ENCODE measurements around the gene HTRA1. TPM values are rescaled to one million over a fixed set of nuclear protein-coding genes. Genes with fewer than 3 reads are reported as not detected.
A peak's percentile ranks its signal among the peaks of the same experiment; 100 is the strongest.

Gene HTRA1
- total RNA-seq, 3 donors from 2014 or later = 116 to 347 (median 152) TPM

DNA sequence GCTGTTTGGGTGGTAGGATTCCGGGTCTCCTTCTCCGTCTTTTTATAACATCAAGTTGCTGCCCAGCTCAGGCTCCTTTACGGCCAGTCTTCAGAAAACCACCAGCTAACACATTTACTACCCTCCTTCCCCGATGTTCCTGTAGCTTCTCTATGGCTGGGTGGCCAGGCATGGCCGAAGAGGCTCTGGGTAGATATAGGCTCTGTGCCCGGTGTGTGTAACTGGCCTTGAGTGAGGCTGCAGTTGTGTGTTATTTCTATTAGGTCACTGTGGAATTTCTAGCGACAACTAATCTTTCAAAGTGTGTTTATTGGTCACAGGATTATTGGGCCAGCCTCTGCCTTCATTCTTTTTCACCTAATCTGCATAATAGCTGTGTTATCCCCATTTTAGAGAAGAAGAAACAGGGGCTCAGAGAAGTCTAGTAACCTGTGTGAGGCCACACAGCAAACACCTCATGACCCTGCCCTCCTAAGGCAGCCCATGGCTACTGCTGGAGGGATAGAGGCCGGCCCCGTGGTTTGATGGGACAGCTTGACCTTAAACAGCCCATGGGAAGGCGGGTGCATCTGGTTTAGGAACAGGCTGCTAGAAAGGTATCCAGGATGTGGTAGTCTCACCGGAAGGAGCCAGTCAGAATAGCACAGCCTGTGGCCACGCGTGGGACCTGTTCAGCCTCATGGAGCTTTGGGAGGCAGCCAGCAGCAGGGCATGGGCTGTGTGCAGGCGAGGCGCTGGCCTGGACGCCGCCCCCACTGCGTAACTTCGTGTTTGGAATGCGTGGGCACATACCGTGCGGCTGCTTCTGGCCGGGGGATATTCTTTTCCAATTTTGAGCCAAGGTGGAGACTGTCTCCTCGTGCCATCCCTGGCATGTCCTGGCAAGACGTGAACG lies 29.7 kb downstream of the HTRA1 start:
- Histone ChIP-seq H3K4me1 (peaks cover 10 to 13% of the 10 kb centered on the region in 2 donors), H3K36me3 (no peaks in the 10 kb centered on the region), H3K27ac (peak overlapping the region; percentile 81 to 88), H3K27me3 (no peaks in the 10 kb centered on the region), H3K9me3 (no peaks in the 10 kb centered on the region), H3K4me3 (peak overlapping the region in 1 of 3 donors; percentile 22)
- intact Hi-C loops (cut with DNase I; ENCODE audit: low total_unique reads) = no loop called here
- TF ChIP-seq POLR2AphosphoS5 (IDR thresholded peaks at IDR 0.05) (peak in 2 of 3 donors; percentile 39 to 52), POLR2A (IDR thresholded peaks at IDR 0.05) (no peak)
- DNase-seq (ENCODE audit: low spot score in 2 of 2) = peak in 1 of 2 donors; percentile 92

DNA sequence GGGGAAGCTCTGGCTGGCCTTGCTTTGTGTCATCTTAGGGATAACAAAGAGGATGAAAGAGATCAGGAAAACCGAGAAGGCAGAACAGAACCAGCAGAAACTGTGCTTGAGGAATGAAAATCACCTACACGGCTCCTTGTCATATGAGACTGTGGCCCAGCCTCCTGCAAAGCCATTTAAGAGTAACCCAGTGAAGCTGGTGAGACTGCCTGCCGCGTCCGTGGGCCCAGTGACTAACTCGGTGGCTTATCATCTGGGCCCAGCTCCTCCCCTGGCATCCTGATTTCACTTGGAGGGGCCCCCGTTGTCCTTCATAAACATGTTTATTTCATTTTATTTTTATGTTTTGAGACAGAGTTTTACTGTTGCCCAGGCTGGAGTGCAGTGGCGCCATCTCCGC lies 30.7 kb downstream of the HTRA1 start:
- H3K27ac ChIP-seq = peak overlapping the region; percentile 81 to 88

DNA sequence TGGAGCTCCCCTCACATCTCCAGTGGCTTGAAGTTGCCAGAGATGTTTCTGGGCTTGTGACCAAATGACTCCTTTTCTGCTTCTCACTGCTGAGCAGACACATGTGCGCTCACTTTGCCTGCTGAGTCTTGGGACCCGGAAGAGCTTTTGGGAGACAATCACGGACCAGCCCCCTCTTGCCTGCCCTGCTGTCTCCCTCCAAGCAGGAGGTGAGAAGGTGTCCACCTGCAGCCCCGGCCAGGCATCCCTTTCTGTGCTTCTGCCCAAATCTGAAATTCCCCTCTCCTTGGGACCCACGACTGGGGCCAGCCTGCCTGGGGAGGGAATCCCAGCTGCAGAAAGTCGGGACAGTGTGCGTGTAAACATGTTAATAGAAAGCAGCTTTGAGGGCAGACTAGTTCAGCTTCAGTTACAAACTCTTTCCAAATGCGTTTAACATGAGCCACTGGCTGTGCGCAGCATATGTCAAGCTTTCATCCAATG lies 31.7 kb downstream of the HTRA1 start:
- H3K4me1 ChIP-seq = peaks cover 10 to 13% of the 10 kb centered on the region in 2 donors
- peak overlapping the region; percentile 81 to 88 for H3K27ac ChIP-seq
- intact Hi-C loops (cut with DNase I; ENCODE audit: low total_unique reads) = no loop called here
- TF ChIP-seq POLR2AphosphoS5 (IDR thresholded peaks at IDR 0.05) (peak in 1 of 3 donors; percentile 28), POLR2A (IDR thresholded peaks at IDR 0.05) (no peak)
- TF ChIP-seq, protein P1, sequence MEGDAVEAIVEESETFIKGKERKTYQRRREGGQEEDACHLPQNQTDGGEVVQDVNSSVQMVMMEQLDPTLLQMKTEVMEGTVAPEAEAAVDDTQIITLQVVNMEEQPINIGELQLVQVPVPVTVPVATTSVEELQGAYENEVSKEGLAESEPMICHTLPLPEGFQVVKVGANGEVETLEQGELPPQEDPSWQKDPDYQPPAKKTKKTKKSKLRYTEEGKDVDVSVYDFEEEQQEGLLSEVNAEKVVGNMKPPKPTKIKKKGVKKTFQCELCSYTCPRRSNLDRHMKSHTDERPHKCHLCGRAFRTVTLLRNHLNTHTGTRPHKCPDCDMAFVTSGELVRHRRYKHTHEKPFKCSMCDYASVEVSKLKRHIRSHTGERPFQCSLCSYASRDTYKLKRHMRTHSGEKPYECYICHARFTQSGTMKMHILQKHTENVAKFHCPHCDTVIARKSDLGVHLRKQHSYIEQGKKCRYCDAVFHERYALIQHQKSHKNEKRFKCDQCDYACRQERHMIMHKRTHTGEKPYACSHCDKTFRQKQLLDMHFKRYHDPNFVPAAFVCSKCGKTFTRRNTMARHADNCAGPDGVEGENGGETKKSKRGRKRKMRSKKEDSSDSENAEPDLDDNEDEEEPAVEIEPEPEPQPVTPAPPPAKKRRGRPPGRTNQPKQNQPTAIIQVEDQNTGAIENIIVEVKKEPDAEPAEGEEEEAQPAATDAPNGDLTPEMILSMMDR (IDR thresholded peaks at IDR 0.05) = no peak
- no peaks in the 10 kb centered on the region for H3K27me3 ChIP-seq
- H3K4me3 ChIP-seq = peak overlapping the region in 1 of 3 donors; percentile 37
- H3K36me3 ChIP-seq = no peaks in the 10 kb centered on the region
- H3K9me3 ChIP-seq = no peaks in the 10 kb centered on the region
- no peak for DNase-seq (ENCODE audit: low spot score in 2 of 2)

More for the DNA sequence above, 30.7 kb downstream of the HTRA1 start:
- H3K36me3 ChIP-seq = no peaks in the 10 kb centered on the region
- no peak overlapping the region for H3K4me3 ChIP-seq
- intact Hi-C loops (cut with DNase I; ENCODE audit: low total_unique reads) = no loop called here
- peaks cover 10 to 13% of the 10 kb centered on the region in 2 donors for H3K4me1 ChIP-seq
- no peaks in the 10 kb centered on the region for H3K9me3 ChIP-seq
- no peak for DNase-seq (ENCODE audit: low spot score in 2 of 2)
- TF ChIP-seq, protein P1 (IDR thresholded peaks at IDR 0.05) = no peak
- no peak for TF ChIP-seq POLR2A (IDR thresholded peaks at IDR 0.05)
- no peak for TF ChIP-seq POLR2AphosphoS5 (IDR thresholded peaks at IDR 0.05)
- H3K27me3 ChIP-seq = no peaks in the 10 kb centered on the region

DNA sequence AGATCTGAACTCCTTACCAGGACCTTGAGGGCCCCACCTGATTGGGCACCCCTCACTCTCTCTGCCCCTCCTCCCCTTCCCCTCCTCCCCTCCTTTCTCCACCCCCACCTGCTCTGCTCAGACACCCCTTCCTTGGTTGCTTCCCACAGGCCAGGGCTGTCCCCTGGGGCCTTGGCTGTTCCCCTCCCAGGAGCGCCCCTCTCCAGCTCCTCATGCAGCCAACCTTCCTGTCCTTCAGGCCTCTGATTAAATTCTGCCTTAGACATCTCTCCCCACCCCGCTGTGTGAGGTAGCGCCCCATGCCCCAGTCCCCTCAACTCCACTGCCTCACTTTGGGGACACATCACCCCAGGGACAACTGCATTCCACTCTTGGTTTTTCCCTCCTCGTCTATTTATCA lies 32.4 kb downstream of the HTRA1 start:
- peaks cover 10 to 13% of the 10 kb centered on the region in 2 donors for H3K4me1 ChIP-seq
- intact Hi-C loops (cut with DNase I; ENCODE audit: low total_unique reads) = no loop called here

DNA sequence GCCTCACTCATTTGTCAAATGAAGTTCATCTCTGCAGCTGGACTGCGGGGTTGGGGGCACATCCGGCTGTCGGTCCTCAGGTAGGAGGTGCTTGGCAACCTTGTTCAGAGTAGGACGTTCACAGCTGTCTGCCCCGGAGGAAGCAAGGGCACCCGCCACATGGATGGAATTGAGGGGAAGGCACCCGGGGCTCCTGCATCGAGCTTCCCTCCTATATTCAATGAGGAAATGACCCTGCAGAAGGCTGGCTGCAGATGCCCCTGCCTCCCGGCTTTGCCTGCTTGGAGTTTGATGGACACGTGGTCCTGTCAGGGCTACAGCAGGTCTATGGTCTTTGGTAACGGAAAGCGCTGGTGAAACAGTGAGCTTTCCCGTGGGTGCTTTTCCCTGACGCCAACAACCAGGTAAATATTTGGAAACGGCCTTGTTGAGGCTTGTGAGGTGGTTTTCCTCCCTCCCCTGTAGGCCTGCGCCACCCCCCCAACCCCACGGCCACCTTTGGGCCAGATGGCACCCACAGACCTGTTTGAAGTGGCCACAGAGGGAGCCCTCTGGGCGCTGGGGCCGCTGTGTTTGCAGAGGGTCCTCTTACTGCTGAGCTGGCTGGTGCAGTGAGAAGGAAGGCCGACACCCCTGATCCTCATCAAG lies 32.9 kb downstream of the HTRA1 start:
- intact Hi-C loops (cut with DNase I; ENCODE audit: low total_unique reads) = no loop called here
- Histone ChIP-seq H3K27me3 (no peaks in the 10 kb centered on the region), H3K4me1 (peaks cover 13 to 14% of the 10 kb centered on the region in 2 donors), H3K36me3 (no peaks in the 10 kb centered on the region), H3K4me3 (no peak overlapping the region), H3K9me3 (no peaks in the 10 kb centered on the region), H3K27ac (peak overlapping the region; percentile 81 to 88)
- no peak for DNase-seq (ENCODE audit: low spot score in 2 of 2)
- TF ChIP-seq POLR2AphosphoS5 (IDR thresholded peaks at IDR 0.05) = no peak
- TF ChIP-seq, protein P1 (IDR thresholded peaks at IDR 0.05) = no peak
- TF ChIP-seq POLR2A (IDR thresholded peaks at IDR 0.05) = no peak

More for the DNA sequence above, 32.4 kb downstream of the HTRA1 start:
- TF ChIP-seq, protein P1 (IDR thresholded peaks at IDR 0.05) = no peak
- TF ChIP-seq POLR2AphosphoS5 (IDR thresholded peaks at IDR 0.05) = no peak
- no peak for TF ChIP-seq POLR2A (IDR thresholded peaks at IDR 0.05)
- Histone ChIP-seq H3K36me3 (no peaks in the 10 kb centered on the region), H3K27me3 (no peaks in the 10 kb centered on the region), H3K27ac (peak overlapping the region; percentile 81 to 88), H3K9me3 (no peaks in the 10 kb centered on the region), H3K4me3 (no peak overlapping the region)
- DNase-seq (ENCODE audit: low spot score in 2 of 2) = no peak

Data from breast epithelium (tissue), 4 donors.